GM12875 (cell line): Measurements from ENCODE around the gene ZC3H12C.

Source experiments
- H3K4me3 ChIP-seq: one replicate; pipeline ENCODE4 v1.5.1; 2011; ENCODE audit warnings: low read depth, low read length, control low read depth
- TF ChIP-seq, protein P1 (sequence below): IDR thresholded peaks from 2 replicates; pipeline ENCODE4 v1.5.1; 2011; ENCODE audit warnings: low read depth, mild to moderate bottlenecking, control low read depth, inconsistent platforms, low read length, moderate library complexity, borderline replicate concordance; ENCODE audit not compliant: insufficient read depth

The ZC3H12C gene

GRCh38 chr11:110160016-110160415 lies 66.8 kb downstream of the ZC3H12C start:
- TF ChIP-seq, protein P1, sequence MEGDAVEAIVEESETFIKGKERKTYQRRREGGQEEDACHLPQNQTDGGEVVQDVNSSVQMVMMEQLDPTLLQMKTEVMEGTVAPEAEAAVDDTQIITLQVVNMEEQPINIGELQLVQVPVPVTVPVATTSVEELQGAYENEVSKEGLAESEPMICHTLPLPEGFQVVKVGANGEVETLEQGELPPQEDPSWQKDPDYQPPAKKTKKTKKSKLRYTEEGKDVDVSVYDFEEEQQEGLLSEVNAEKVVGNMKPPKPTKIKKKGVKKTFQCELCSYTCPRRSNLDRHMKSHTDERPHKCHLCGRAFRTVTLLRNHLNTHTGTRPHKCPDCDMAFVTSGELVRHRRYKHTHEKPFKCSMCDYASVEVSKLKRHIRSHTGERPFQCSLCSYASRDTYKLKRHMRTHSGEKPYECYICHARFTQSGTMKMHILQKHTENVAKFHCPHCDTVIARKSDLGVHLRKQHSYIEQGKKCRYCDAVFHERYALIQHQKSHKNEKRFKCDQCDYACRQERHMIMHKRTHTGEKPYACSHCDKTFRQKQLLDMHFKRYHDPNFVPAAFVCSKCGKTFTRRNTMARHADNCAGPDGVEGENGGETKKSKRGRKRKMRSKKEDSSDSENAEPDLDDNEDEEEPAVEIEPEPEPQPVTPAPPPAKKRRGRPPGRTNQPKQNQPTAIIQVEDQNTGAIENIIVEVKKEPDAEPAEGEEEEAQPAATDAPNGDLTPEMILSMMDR = no peak
- H3K4me3 ChIP-seq = no peak overlapping the region

DNA sequence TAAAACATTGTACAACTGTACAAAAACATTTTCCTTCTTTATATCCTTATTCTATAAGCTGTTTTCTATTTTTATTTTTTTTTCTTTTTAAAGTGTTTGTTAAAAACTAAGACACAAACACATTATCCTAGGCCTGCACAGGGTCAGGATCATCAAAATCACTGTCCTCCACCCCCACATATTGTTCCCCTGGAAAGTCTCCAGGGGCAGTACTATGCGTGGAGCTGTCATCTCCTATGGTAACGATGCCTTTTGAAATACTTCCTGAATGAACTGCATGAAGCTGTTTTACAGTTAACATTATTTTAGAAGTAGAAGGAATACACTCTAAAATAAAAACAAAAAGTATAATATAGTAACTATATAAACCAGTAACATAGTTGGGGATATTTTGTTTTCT lies 67.2 kb downstream of the ZC3H12C start:
- no peak overlapping the region for H3K4me3 ChIP-seq
- TF ChIP-seq, protein P1 = no peak

DNA sequence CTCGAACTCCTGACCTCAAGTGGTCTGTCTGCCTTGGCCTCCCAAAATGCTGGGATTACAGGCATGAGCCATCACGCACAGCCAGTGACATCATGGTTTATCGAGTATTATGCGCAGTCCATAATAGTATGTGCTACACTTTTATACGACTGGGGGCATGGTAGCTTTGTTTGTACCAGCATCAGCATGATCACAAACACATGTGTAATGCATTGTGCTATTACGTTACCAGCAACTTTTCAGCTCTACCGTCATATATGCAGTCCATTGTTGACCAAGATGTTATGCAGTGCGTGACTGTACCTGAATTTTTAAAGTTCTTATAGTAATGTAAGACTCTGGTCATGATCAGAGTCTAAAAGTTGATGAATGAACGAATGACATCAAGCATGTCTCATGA lies 67.9 kb downstream of the ZC3H12C start:
- TF ChIP-seq, protein P1 = no peak

GRCh38 chr11:110162216-110162615 lies 69.0 kb downstream of the ZC3H12C start:
- TF ChIP-seq, protein P1 = no peak
- no peak overlapping the region for H3K4me3 ChIP-seq

More for the DNA sequence above, 67.9 kb downstream of the ZC3H12C start:
- H3K4me3 ChIP-seq = no peak overlapping the region

DNA sequence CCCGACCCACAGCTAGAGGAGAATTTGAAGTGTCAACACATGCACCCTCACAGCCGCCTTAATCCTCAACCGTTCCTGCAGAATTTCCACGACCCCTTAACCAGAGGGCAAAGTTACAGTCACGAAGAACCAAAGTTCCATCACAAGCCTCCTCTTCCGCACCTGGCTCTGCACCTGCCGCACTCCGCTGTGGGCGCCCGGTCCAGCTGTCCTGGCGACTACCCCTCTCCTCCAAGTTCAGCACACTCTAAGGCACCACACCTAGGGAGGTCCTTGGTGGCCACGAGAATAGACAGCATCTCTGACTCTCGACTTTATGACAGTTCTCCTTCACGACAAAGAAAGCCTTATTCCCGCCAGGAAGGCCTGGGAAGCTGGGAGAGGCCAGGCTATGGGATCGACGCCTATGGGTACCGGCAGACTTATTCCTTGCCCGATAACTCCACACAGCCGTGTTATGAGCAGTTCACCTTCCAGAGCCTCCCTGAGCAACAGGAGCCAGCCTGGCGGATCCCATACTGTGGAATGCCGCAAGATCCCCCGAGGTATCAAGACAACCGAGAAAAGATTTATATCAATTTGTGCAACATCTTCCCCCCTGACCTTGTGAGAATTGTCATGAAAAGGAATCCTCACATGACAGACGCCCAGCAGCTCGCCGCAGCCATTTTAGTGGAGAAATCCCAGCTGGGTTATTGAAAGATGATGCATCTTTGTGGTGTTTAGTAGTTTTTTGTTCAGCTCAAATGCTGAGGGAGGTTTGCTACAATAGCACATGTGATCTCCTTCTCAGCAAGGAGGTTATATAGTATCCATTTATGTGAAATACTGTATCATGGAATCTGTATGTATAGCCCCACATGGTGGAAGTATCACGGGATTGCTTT lies 72.1 kb downstream of the ZC3H12C start:
- H3K4me3 ChIP-seq = no peak overlapping the region
- TF ChIP-seq, protein P1 = no peak

DNA sequence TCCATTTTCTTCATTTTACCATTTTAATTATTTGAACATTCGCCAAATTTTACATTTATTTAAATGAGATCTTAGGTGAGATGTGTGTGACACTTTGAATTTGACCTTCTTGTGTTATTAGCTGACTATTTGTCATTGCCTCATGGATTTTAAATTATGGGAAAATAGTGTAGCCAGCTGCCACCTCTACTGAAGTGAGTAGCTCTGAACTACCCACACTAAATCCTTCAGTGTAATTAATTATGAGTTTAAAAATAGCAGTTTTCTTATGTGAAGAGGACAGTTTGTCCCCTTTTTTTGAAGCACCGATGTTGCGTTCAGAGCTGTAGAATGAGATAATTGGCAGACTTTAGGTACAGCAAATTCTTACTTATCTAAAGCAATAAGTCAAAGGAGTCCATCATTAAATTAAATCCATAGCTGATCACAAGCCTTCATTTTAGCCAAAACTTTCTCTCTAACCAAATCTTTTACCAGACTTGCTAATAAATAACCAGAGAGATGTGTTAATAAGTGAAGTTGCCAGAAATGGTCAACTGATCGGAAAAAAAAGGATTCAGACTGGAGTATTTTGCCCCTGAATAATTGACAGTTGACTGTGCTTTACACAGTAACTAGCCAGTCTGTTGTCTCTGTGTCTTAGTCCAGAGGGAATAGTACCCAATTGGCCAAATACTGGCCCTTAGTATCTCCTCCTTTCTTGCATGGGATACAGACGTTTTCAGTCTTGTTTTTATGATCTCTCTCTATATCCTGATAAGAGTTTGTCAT lies 75.0 kb downstream of the ZC3H12C start:
- H3K4me3 ChIP-seq = no peak overlapping the region
- TF ChIP-seq, protein P1 = no peak
